IPS DF 6.9 (cell line): ENCODE results near the gene KDM8.

ENCODE experiments used
- DNase-seq: peaks from one replicate; pipeline ENCODE4 v3.0.0-alpha.2; 2013; ENCODE audit warnings: low read depth, low spot score
- H3K27ac ChIP-seq: one replicate; pipeline ENCODE4 v1.5.1; 2013; ENCODE audit warnings: low read length, control low read depth
- H3K27me3 ChIP-seq: 2 replicates; pipeline ENCODE4 v1.6.1; 2013; ENCODE audit warnings: mild to moderate bottlenecking, low read length; ENCODE audit not compliant: control insufficient read depth, insufficient read depth
- H3K36me3 ChIP-seq: 2 replicates; pipeline ENCODE4 v1.6.1; 2013; ENCODE audit warnings: low read length; ENCODE audit not compliant: control insufficient read depth, insufficient read depth
- H3K4me1 ChIP-seq: 2 replicates; pipeline ENCODE4 v1.6.1; 2013; ENCODE audit warnings: low read length; ENCODE audit not compliant: control insufficient read depth, insufficient read depth
- H3K4me3 ChIP-seq: 2 replicates; pipeline ENCODE4 v1.5.1; 2013; ENCODE audit warnings: mild to moderate bottlenecking, low read length
- H3K9me3 ChIP-seq: 2 replicates; pipeline ENCODE4 v1.6.1; 2013; ENCODE audit warnings: low read length, inconsistent platforms; ENCODE audit not compliant: control insufficient read depth, insufficient read depth
- WGBS: extraction: QIAGEN DNeasy Blood & Tissue Kit; methylation state at CpG from one replicate; pipeline ENCODE4 v1.1.7; 2013; ENCODE audit warnings: mixed read lengths, missing lambda C conversion rate; ENCODE audit not compliant: insufficient read length, insufficient coverage; 5-methylcytosine and 5-hydroxymethylcytosine counted together

The KDM8 gene

GRCh38 chr16:27203507-27204311, at the start of gene KDM8:
TSS of gene KDM8 (plus strand) at chr16:27203526. CDS start at chr16:27210124, 6,598 bp downstream.
- H3K27me3 ChIP-seq: no peaks in the 10 kb centered on the region
- DNase-seq: peak; percentile 94
- no peak within 1 kb of the TSS for H3K27ac ChIP-seq
- no peaks in the 10 kb centered on the region for H3K36me3 ChIP-seq
- no peaks in the 10 kb centered on the region for H3K4me1 ChIP-seq
- H3K9me3 ChIP-seq: no peaks in the 10 kb centered on the region
- no CpG with 5 or more reads among the region's 70 CpGs for WGBS
- peak within 1 kb of the TSS; percentile 53; the same call in 1 of the 2 replicates for H3K4me3 ChIP-seq

- no peak overlapping the region for H3K27ac ChIP-seq
- H3K27me3 ChIP-seq: no peaks in the 10 kb centered on the region
- H3K9me3 ChIP-seq: no peaks in the 10 kb centered on the region
- peak; percentile 74 for DNase-seq
- no peaks in the 10 kb centered on the region for H3K36me3 ChIP-seq
- peaks cover 2% of the 10 kb centered on the region; the same call in 1 of the 2 replicates for H3K4me1 ChIP-seq
- WGBS: no CpG with 5 or more reads among the region's 24 CpGs
- H3K4me3 ChIP-seq: no peak overlapping the region
Observed at GRCh38 chr16:27154705-27155521, 48.4 kb upstream of the KDM8 start.

- H3K4me3 ChIP-seq: no peak overlapping the region
- DNase-seq: no peak
- no CpG with 5 or more reads among the region's 3 CpGs for WGBS
Observed at GRCh38 chr16:27156579-27156978, 46.7 kb upstream of the KDM8 start.

GRCh38 chr16:27161398-27161797, 41.9 kb upstream of the KDM8 start:
- H3K9me3 ChIP-seq: no peaks in the 10 kb centered on the region
- DNase-seq: no peak
- WGBS: no CpG with 5 or more reads among the region's 3 CpGs
- H3K4me3 ChIP-seq: no peak overlapping the region
- no peaks in the 10 kb centered on the region for H3K4me1 ChIP-seq
- no peaks in the 10 kb centered on the region for H3K27me3 ChIP-seq
- H3K36me3 ChIP-seq: no peaks in the 10 kb centered on the region
- no peak overlapping the region for H3K27ac ChIP-seq

More at GRCh38 chr16:27156579-27156978, 46.7 kb upstream of the KDM8 start:
- no peak overlapping the region for H3K27ac ChIP-seq
- peaks cover 2% of the 10 kb centered on the region; the same call in 1 of the 2 replicates for H3K4me1 ChIP-seq
- H3K27me3 ChIP-seq: no peaks in the 10 kb centered on the region
- no peaks in the 10 kb centered on the region for H3K9me3 ChIP-seq
- no peaks in the 10 kb centered on the region for H3K36me3 ChIP-seq

GRCh38 chr16:27164352-27164751, 39.0 kb upstream of the KDM8 start:
- Histone ChIP-seq H3K4me1 (no peaks in the 10 kb centered on the region), H3K27me3 (no peaks in the 10 kb centered on the region), H3K27ac (no peak overlapping the region), H3K9me3 (no peaks in the 10 kb centered on the region), H3K36me3 (no peaks in the 10 kb centered on the region), H3K4me3 (no peak overlapping the region)
- DNase-seq: no peak

GRCh38 chr16:27165576-27165975, 37.8 kb upstream of the KDM8 start:
- no peak for DNase-seq
- Histone ChIP-seq H3K4me1 (no peaks in the 10 kb centered on the region), H3K27ac (no peak overlapping the region), H3K36me3 (no peaks in the 10 kb centered on the region), H3K4me3 (no peak overlapping the region), H3K27me3 (no peaks in the 10 kb centered on the region), H3K9me3 (no peaks in the 10 kb centered on the region)
- WGBS: no CpG with 5 or more reads among the region's 3 CpGs

GRCh38 chr16:27168790-27169189, 34.5 kb upstream of the KDM8 start:
- no CpG with 5 or more reads among the region's 8 CpGs for WGBS
- DNase-seq: no peak
- Histone ChIP-seq H3K4me1 (no peaks in the 10 kb centered on the region), H3K36me3 (no peaks in the 10 kb centered on the region), H3K27me3 (no peaks in the 10 kb centered on the region), H3K4me3 (no peak overlapping the region), H3K27ac (no peak overlapping the region), H3K9me3 (no peaks in the 10 kb centered on the region)

- DNase-seq: no peak
- H3K27me3 ChIP-seq: no peaks in the 10 kb centered on the region
- no CpG with 5 or more reads among the region's 6 CpGs for WGBS
- H3K4me3 ChIP-seq: no peak overlapping the region
- H3K27ac ChIP-seq: no peak overlapping the region
- no peaks in the 10 kb centered on the region for H3K36me3 ChIP-seq
- H3K9me3 ChIP-seq: no peaks in the 10 kb centered on the region
- H3K4me1 ChIP-seq: no peaks in the 10 kb centered on the region
Observed at GRCh38 chr16:27169511-27170071, 33.7 kb upstream of the KDM8 start.

GRCh38 chr16:27171584-27171983, 31.7 kb upstream of the KDM8 start:
- Histone ChIP-seq H3K36me3 (no peaks in the 10 kb centered on the region), H3K4me3 (no peak overlapping the region), H3K4me1 (no peaks in the 10 kb centered on the region), H3K27me3 (no peaks in the 10 kb centered on the region), H3K9me3 (no peaks in the 10 kb centered on the region), H3K27ac (no peak overlapping the region)
- WGBS: no CpG with 5 or more reads among the region's 4 CpGs
- DNase-seq: no peak

- H3K4me3 ChIP-seq: no peak overlapping the region
- H3K9me3 ChIP-seq: no peaks in the 10 kb centered on the region
- H3K4me1 ChIP-seq: no peaks in the 10 kb centered on the region
- H3K27ac ChIP-seq: no peak overlapping the region
- WGBS: no CpG with 5 or more reads among the region's 8 CpGs
- DNase-seq: no peak
- no peaks in the 10 kb centered on the region for H3K36me3 ChIP-seq
- no peaks in the 10 kb centered on the region for H3K27me3 ChIP-seq
Observed at GRCh38 chr16:27174007-27174406, 29.3 kb upstream of the KDM8 start.
